ENCODE results near the gene CCDC191. TPM values are rescaled to one million over a fixed set of nuclear protein-coding genes. Genes with fewer than 3 reads are reported as not detected.
A peak's percentile ranks its signal among the peaks of the same experiment; 100 is the strongest.

Gene CCDC191
- total RNA-seq, 1 donor from 2014 or later: 4.9 TPM

DNA sequence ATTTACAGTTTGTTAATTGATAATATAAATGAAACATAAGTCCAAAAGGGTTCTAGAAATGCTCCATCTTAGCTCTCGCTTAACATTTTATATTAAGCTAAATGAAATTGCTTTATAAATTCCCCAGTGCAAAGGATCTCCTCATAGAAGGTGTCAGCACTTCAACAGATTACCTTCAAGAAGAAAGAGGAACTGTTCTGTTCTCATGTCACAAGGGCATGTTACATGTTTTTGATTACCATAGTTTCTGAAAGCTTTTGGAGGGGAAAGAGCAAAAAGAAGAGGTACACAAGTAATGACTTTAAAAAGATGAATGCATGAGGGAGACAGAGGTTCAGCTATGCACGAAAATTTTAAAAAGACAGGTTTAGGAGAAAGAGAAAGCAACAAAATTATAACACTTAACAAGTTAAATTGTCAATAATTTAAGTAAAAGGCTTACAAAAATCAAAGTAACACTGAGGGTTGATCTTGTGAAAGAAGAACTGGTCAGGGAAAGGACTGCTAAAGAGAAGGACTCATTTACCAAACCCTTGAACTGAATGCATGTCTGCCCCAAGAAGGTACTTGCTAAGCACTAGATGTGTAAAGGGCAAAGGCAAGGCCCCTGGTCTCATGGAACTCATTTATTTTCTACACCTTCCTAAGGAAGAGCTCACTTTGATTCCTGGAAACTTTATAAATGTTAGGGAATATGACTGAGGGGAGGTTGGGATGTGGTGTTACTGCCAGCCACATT, 45.1 kb downstream of the CCDC191 start:
- no peak overlapping the region for H2AFZ ChIP-seq (replicated peaks)
- H3K79me2 ChIP-seq (ENCODE audit: low read depth): no peaks in the 10 kb centered on the region
- H3K36me3 ChIP-seq: no peaks in the 10 kb centered on the region
- Mint-ChIP-seq H3K36me3 (peaks cover 3% of the 10 kb centered on the region), H3K4me3 (no peak overlapping the region), H3K9me3 (no peaks in the 10 kb centered on the region), H3K27ac (no peak overlapping the region), H3K27me3 (ENCODE audit: insufficient read depth, low read depth) (no peaks in the 10 kb centered on the region), H3K4me1 (no peaks in the 10 kb centered on the region)
- no peaks in the 10 kb centered on the region for H3F3A ChIP-seq (ENCODE audit: low read depth)
- H3K27me3 ChIP-seq: no peaks in the 10 kb centered on the region
- no peak overlapping the region for H3K4me3 ChIP-seq
- H3K4me1 ChIP-seq: no peaks in the 10 kb centered on the region
- no peaks in the 10 kb centered on the region for H3K9me3 ChIP-seq (ENCODE audit: low read depth)
- no peak overlapping the region for H3K9ac ChIP-seq
- H4K20me1 ChIP-seq (ENCODE audit: low read depth): no peaks in the 10 kb centered on the region
- H3K4me2 ChIP-seq: no peak overlapping the region
- DNase-seq (ENCODE audit: low spot score): no peak
- TF ChIP-seq EZH2 (IDR thresholded peaks at IDR 0.05) (no peak), CTCF (IDR thresholded peaks at IDR 0.05) (no peak), EZH2phosphoT487 (IDR thresholded peaks at IDR 0.05) (no peak)
- H3K27ac ChIP-seq: no peak overlapping the region

DNA sequence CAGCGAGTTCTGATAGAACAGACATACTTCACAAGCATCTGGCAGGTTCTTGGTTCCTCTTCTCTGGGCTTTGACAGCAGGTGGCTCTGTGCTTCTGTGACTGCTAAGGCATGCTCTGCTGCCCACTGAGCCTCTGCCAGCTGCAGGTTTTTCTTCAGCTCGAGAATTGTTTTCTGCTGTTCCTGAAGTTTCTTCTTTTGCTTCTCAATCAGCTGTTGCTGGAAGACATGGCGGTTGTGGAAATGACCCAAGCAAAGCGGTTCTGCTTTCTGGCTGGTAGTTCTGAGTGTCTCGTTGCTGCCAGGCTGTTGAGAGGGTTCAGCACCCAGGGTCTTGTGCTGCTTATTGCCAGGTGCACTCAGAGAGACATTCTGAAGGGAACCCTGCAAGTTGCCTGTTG, 50.8 kb downstream of the CCDC191 start:
- Histone ChIP-seq H3K9ac (no peak overlapping the region), H3K27me3 (no peaks in the 10 kb centered on the region), H3K36me3 (no peaks in the 10 kb centered on the region), H3K4me1 (no peaks in the 10 kb centered on the region), H3K27ac (no peak overlapping the region), H3K79me2 (ENCODE audit: low read depth) (no peaks in the 10 kb centered on the region), H3K4me2 (no peak overlapping the region), H4K20me1 (ENCODE audit: low read depth) (no peaks in the 10 kb centered on the region), H3K9me3 (ENCODE audit: low read depth) (no peaks in the 10 kb centered on the region), H3F3A (ENCODE audit: low read depth) (no peaks in the 10 kb centered on the region), H2AFZ (replicated peaks) (no peak overlapping the region), H3K4me3 (no peak overlapping the region)
- no peak for DNase-seq (ENCODE audit: low spot score)
- TF ChIP-seq EZH2 (IDR thresholded peaks at IDR 0.05): no peak
- no peak for TF ChIP-seq EZH2phosphoT487 (IDR thresholded peaks at IDR 0.05)
- TF ChIP-seq CTCF (IDR thresholded peaks at IDR 0.05): no peak
- no peaks in the 10 kb centered on the region for H3K27me3 Mint-ChIP-seq (ENCODE audit: insufficient read depth, low read depth)
- no peak overlapping the region for H3K27ac Mint-ChIP-seq
- H3K4me1 Mint-ChIP-seq: no peaks in the 10 kb centered on the region
- H3K4me3 Mint-ChIP-seq: no peak overlapping the region
- H3K9me3 Mint-ChIP-seq: peaks cover 4% of the 10 kb centered on the region
- H3K36me3 Mint-ChIP-seq: peaks cover 15% of the 10 kb centered on the region

DNA sequence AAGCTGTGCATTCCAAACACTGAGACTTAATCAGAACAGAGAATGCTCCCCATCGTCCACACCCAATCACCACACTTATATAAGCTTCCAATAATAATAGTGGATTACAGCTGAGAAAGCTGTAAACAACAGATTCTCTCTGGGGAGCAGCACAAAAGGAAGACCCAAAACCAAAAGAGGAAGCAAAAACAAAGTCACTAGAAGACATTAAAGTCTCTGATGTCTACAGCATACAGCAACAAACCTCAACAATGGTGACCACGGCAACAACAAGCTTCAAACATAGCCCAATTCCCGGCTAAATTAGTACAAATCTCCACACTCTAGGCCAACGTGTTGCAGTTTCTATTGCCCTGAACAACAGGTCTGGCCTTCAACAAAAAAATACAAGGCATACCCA, 70.8 kb downstream of the CCDC191 start:
- Histone ChIP-seq H3K9me3 (ENCODE audit: low read depth) (no peaks in the 10 kb centered on the region), H3K36me3 (no peaks in the 10 kb centered on the region), H3K79me2 (ENCODE audit: low read depth) (no peaks in the 10 kb centered on the region), H3K4me3 (no peak overlapping the region), H3F3A (ENCODE audit: low read depth) (no peaks in the 10 kb centered on the region), H3K27me3 (no peaks in the 10 kb centered on the region), H3K4me1 (peaks cover 16% of the 10 kb centered on the region), H2AFZ (replicated peaks) (no peak overlapping the region), H3K4me2 (no peak overlapping the region), H4K20me1 (ENCODE audit: low read depth) (no peaks in the 10 kb centered on the region), H3K9ac (no peak overlapping the region), H3K27ac (peak overlapping the region; percentile 56)
- no peaks in the 10 kb centered on the region for H3K9me3 Mint-ChIP-seq
- H3K27me3 Mint-ChIP-seq (ENCODE audit: insufficient read depth, low read depth): no peaks in the 10 kb centered on the region
- peak; percentile 21 for DNase-seq (ENCODE audit: low spot score)
- peaks cover 24% of the 10 kb centered on the region for H3K36me3 Mint-ChIP-seq
- no peak for TF ChIP-seq EZH2phosphoT487 (IDR thresholded peaks at IDR 0.05)
- no peak overlapping the region for H3K4me3 Mint-ChIP-seq
- no peak overlapping the region for H3K27ac Mint-ChIP-seq
- peaks cover 2% of the 10 kb centered on the region for H3K4me1 Mint-ChIP-seq

DNA sequence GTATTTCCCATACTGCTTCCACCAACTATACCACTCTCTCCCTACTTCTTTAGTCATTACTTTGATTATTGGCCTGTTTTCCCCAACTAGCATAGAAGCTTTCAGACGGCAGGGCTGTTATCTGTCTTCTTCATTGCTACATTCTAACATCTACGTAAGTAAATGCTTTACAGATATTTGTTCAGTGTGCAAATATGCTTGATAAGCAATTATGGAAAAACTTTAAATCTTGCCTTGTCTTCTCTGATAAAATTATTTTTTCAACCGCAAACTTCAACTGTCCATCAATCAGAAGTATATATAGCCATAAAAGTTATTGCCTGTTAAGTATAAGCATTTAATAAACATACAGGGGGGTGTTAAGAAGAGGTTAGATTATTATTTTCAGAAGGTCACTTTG, 72.8 kb downstream of the CCDC191 start:
- no peaks in the 10 kb centered on the region for H3K27me3 ChIP-seq
- Mint-ChIP-seq H3K4me3 (no peak overlapping the region), H3K36me3 (peaks cover 28% of the 10 kb centered on the region), H3K27ac (no peak overlapping the region), H3K9me3 (no peaks in the 10 kb centered on the region), H3K4me1 (peaks cover 2% of the 10 kb centered on the region), H3K27me3 (ENCODE audit: insufficient read depth, low read depth) (no peaks in the 10 kb centered on the region)
- H3F3A ChIP-seq (ENCODE audit: low read depth): no peaks in the 10 kb centered on the region
- H3K4me1 ChIP-seq: peaks cover 16% of the 10 kb centered on the region
- no peaks in the 10 kb centered on the region for H3K9me3 ChIP-seq (ENCODE audit: low read depth)
- H3K79me2 ChIP-seq (ENCODE audit: low read depth): no peaks in the 10 kb centered on the region
- DNase-seq (ENCODE audit: low spot score): no peak
- no peak overlapping the region for H3K27ac ChIP-seq
- TF ChIP-seq CTCF (IDR thresholded peaks at IDR 0.05) (no peak), EZH2phosphoT487 (IDR thresholded peaks at IDR 0.05) (no peak), EZH2 (IDR thresholded peaks at IDR 0.05) (no peak)
- H3K36me3 ChIP-seq: no peaks in the 10 kb centered on the region
- no peak overlapping the region for H3K4me3 ChIP-seq
- H3K9ac ChIP-seq: no peak overlapping the region
- H3K4me2 ChIP-seq: no peak overlapping the region
- no peak overlapping the region for H2AFZ ChIP-seq (replicated peaks)
- no peaks in the 10 kb centered on the region for H4K20me1 ChIP-seq (ENCODE audit: low read depth)

Data from neural progenitor cell (in vitro differentiated cells).